ENCODE measurements around the gene C19orf81.

DNA sequence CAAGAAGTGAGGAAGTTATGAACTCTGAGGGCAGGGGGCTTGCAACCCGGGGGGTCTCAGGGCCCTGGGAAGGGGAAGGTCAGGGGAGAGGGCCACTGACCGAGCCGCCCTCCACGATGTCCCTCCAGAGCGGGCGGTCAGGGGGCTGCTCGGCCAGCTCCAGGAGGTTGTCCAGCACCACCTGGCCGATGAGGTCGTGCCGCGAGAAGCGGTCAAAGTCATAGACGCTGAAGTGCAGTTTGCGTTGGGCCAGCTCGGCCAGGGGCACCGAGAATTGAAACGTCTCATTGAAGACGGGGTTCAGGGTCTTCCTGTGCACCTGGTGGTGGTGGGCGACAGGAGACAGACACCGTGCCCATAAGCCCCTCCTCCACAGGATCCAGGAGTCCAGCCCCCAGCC, 20.1 kb upstream of the C19orf81 start:
- TF ChIP-seq POLR2AphosphoS5 (IDR thresholded peaks at IDR 0.05) (no peak), POLR2A (IDR thresholded peaks at IDR 0.05; ENCODE audit: low read depth) (no peak), EP300 (IDR thresholded peaks at IDR 0.05) (no peak)
- TF ChIP-seq, protein P1, sequence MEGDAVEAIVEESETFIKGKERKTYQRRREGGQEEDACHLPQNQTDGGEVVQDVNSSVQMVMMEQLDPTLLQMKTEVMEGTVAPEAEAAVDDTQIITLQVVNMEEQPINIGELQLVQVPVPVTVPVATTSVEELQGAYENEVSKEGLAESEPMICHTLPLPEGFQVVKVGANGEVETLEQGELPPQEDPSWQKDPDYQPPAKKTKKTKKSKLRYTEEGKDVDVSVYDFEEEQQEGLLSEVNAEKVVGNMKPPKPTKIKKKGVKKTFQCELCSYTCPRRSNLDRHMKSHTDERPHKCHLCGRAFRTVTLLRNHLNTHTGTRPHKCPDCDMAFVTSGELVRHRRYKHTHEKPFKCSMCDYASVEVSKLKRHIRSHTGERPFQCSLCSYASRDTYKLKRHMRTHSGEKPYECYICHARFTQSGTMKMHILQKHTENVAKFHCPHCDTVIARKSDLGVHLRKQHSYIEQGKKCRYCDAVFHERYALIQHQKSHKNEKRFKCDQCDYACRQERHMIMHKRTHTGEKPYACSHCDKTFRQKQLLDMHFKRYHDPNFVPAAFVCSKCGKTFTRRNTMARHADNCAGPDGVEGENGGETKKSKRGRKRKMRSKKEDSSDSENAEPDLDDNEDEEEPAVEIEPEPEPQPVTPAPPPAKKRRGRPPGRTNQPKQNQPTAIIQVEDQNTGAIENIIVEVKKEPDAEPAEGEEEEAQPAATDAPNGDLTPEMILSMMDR (IDR thresholded peaks at IDR 0.05), result no peak

Data from esophagus muscularis mucosa (tissue), 4 donors.